H1 (cell line): ENCODE results near the gene TLNRD1. TPM values are rescaled to one million over a fixed set of nuclear protein-coding genes. Genes with fewer than 3 reads are reported as not detected.

Source experiments
- CTCF ChIA-PET: fragments of 300-600 bp; sonication (Branson Sonifier 250); formaldehyde crosslinking; loops from one replicate; lab custom pipeline; 2021; ENCODE audit not compliant: partially characterized antibody; lab: Charles Lee
- POLR2A ChIA-PET: fragments of 300-600 bp; sonication (Branson Sonifier 250); formaldehyde crosslinking; loops from one replicate; lab custom pipeline; 2021; ENCODE audit warnings: inconsistent platforms; ENCODE audit not compliant: partially characterized antibody; lab: Charles Lee
- DNase-seq, 2 experiments: peaks; one replicate each; pipeline versions ENCODE4 v3.0.0 to v3.0.0-alpha.2; 2010 to 2022; ENCODE audit warnings: low spot score in 2 of 2, low read depth in 1 of 2, mixed read lengths in 1 of 2
- FAIRE-seq: peaks from 2 replicates; lab custom pipeline; 2011; peaks lifted over from hg19 to GRCh38; lab: Jason Lieb, UNC
- H2AFZ ChIP-seq: 2 replicates; pipeline ENCODE4 v1.8.1; 2012; ENCODE audit warnings: low read length, inconsistent platforms
- H2AK5ac ChIP-seq: 2 replicates; pipeline ENCODE4 v1.6.1; 2013; ENCODE audit warnings: low read depth, low read length
- H2BK120ac ChIP-seq: replicated peaks from 2 replicates; pipeline ENCODE3; 2013; ENCODE audit warnings: low read depth, low read length, inconsistent platforms
- H2BK12ac ChIP-seq: 2 replicates; pipeline ENCODE4 v1.6.1; 2013; ENCODE audit warnings: low read depth, low read length
- H2BK15ac ChIP-seq: 2 replicates; pipeline ENCODE4 v1.6.1; 2013; ENCODE audit warnings: low read length
- H2BK20ac ChIP-seq: 2 replicates; pipeline ENCODE4 v1.6.1; 2013; ENCODE audit warnings: low read length
- H2BK5ac ChIP-seq: 2 replicates; pipeline ENCODE4 v1.6.1; 2013; ENCODE audit warnings: low read depth, low read length
- H3K14ac ChIP-seq: 2 replicates; pipeline ENCODE4 v1.6.1; 2013; ENCODE audit warnings: inconsistent platforms; ENCODE audit not compliant: insufficient read length
- H3K18ac ChIP-seq: 2 replicates; pipeline ENCODE4 v1.6.1; 2013; ENCODE audit warnings: low read length; ENCODE audit errors: extremely low read depth
- H3K23ac ChIP-seq: 2 replicates; pipeline ENCODE4 v1.6.1; 2013; ENCODE audit warnings: inconsistent platforms; ENCODE audit not compliant: insufficient read length
- H3K23me2 ChIP-seq: 2 replicates; pipeline ENCODE4 v1.6.1; 2013; ENCODE audit warnings: low read depth, low read length
- H3K27ac ChIP-seq: 2 replicates; pipeline ENCODE4 v1.6.1; 2011; ENCODE audit warnings: low read depth, low read length, inconsistent platforms
- H3K27me3 ChIP-seq, 4 experiments: replicated peaks in 1 of 4; 1 replicate in 1 of 4; 2 replicates in 3 of 4; pipeline versions ENCODE4 v1.6.1 to v1.8.1; 2011 to 2013; ENCODE audit warnings: low read length in 3 of 4, mild to moderate bottlenecking in 3 of 4, inconsistent platforms in 2 of 4, mixed read lengths in 2 of 4, moderate library complexity in 1 of 4; ENCODE audit not compliant: control insufficient read depth in 3 of 4, insufficient read depth in 3 of 4; ENCODE audit errors: extremely low read depth in 1 of 4
- H3K36me3 ChIP-seq, 4 experiments: 2 replicates each; pipeline versions ENCODE4 v1.6.1 to v1.8.1; 2011 to 2013; ENCODE audit warnings: mild to moderate bottlenecking in 4 of 4, low read length in 3 of 4, moderate library complexity in 2 of 4, control low read depth in 1 of 4, inconsistent platforms in 1 of 4; ENCODE audit not compliant: insufficient read depth in 4 of 4, control insufficient read depth in 2 of 4
- H3K4ac ChIP-seq: replicated peaks from 2 replicates; pipeline ENCODE3; 2013; ENCODE audit warnings: low read length, low read depth, mixed read lengths, inconsistent platforms; ENCODE audit not compliant: insufficient read length
- H3K4me1 ChIP-seq, 4 experiments: replicated peaks in 1 of 4; 1 replicate in 1 of 4; 2 replicates in 3 of 4; pipeline versions ENCODE4 v1.6.1 to v1.8.1; 2011 to 2013; ENCODE audit warnings: low read length in 3 of 4, inconsistent platforms in 2 of 4, mixed read lengths in 1 of 4; ENCODE audit not compliant: insufficient read depth in 4 of 4, control insufficient read depth in 3 of 4
- H3K4me2 ChIP-seq, 2 experiments: 2 replicates each; pipeline versions ENCODE4 v1.6.1 to v1.8.1; 2011 to 2013; ENCODE audit warnings: low read depth in 2 of 2, low read length in 2 of 2, control low read depth in 1 of 2, inconsistent platforms in 1 of 2, mild to moderate bottlenecking in 1 of 2; ENCODE audit not compliant: insufficient read depth in 1 of 2
- H3K4me3 ChIP-seq, 4 experiments: fragments of 200-600, 300-600 bp in 1 of 4; sonication (generic), shearing (Covaris generic), sonication (Bioruptor Twin) in 1 of 4; 2 replicates each; pipeline versions ENCODE4 v1.5.1 to v1.8.1; 2011 to 2016; ENCODE audit warnings: low read length in 4 of 4, low read depth in 3 of 4, control low read depth in 2 of 4, inconsistent platforms in 2 of 4, mild to moderate bottlenecking in 2 of 4, mixed read lengths in 1 of 4, moderate library complexity in 1 of 4; ENCODE audit not compliant: insufficient read depth in 2 of 4; ENCODE audit errors: extremely low read depth in 1 of 4
- H3K56ac ChIP-seq: replicated peaks from 2 replicates; pipeline ENCODE3; 2013; ENCODE audit warnings: low read depth, mild to moderate bottlenecking, mixed read lengths, low read length, inconsistent platforms; ENCODE audit not compliant: insufficient read length
- H3K79me1 ChIP-seq: 2 replicates; pipeline ENCODE4 v1.6.1; 2013; ENCODE audit warnings: low read depth, low read length, control low read depth
- H3K79me2 ChIP-seq, 2 experiments: 2 replicates each; pipeline versions ENCODE4 v1.6.1 to v1.8.1; 2012 to 2013; ENCODE audit warnings: low read length in 2 of 2, mild to moderate bottlenecking in 2 of 2, inconsistent platforms in 1 of 2; ENCODE audit not compliant: insufficient read depth in 2 of 2, control insufficient read depth in 1 of 2
- H3K9ac ChIP-seq, 4 experiments: replicated peaks in 1 of 4; 1 replicate in 1 of 4; 2 replicates in 3 of 4; pipeline versions ENCODE4 v1.6.1 to v1.8.1; 2011 to 2013; ENCODE audit warnings: low read depth in 3 of 4, low read length in 3 of 4, control low read depth in 2 of 4, mild to moderate bottlenecking in 2 of 4, moderate library complexity in 2 of 4, inconsistent platforms in 1 of 4; ENCODE audit errors: extremely low read depth in 1 of 4
- H3K9me3 ChIP-seq, 2 experiments: 2 replicates each; pipeline versions ENCODE4 v1.6.1 to v1.8.1; 2012 to 2013; ENCODE audit warnings: mild to moderate bottlenecking in 2 of 2, moderate library complexity in 2 of 2, control low read depth in 1 of 2, inconsistent platforms in 1 of 2, low read depth in 1 of 2, low read length in 1 of 2, mixed read lengths in 1 of 2; ENCODE audit not compliant: insufficient read depth in 2 of 2
- H4K20me1 ChIP-seq, 2 experiments: replicated peaks in 1 of 2; 2 replicates each; pipeline versions ENCODE3 to v1.8.1; 2011 to 2013; ENCODE audit warnings: inconsistent platforms in 2 of 2, low read length in 2 of 2, mild to moderate bottlenecking in 1 of 2; ENCODE audit not compliant: insufficient read depth in 2 of 2, control insufficient read depth in 1 of 2
- H4K5ac ChIP-seq: 2 replicates; pipeline ENCODE4 v1.6.1; 2013; ENCODE audit warnings: low read length, low read depth, mixed read lengths, inconsistent platforms; ENCODE audit not compliant: insufficient read length
- H4K8ac ChIP-seq: 2 replicates; pipeline ENCODE4 v1.8.0; 2013; ENCODE audit warnings: mild to moderate bottlenecking, moderate library complexity, low read length, inconsistent platforms; ENCODE audit not compliant: insufficient read depth; ENCODE audit errors: extremely low read depth
- H4K91ac ChIP-seq: replicated peaks from 2 replicates; pipeline ENCODE3; 2013; ENCODE audit warnings: low read length, mixed read lengths, inconsistent platforms; ENCODE audit not compliant: insufficient read length
- BACH1 ChIP-seq: IDR thresholded peaks from 2 replicates; pipeline ENCODE4 v1.6.1; 2012; ENCODE audit warnings: low read length, improper control_type of control experiment
- E2F6 ChIP-seq: IDR thresholded peaks from 2 replicates; pipeline ENCODE4 v1.6.1; 2012; ENCODE audit warnings: inconsistent platforms
- EZH2 ChIP-seq: fragments of 200-600 bp; sonication (generic); IDR thresholded peaks from 2 replicates; pipeline ENCODE4 v1.7.1; 2012; ENCODE audit warnings: low read depth, mild to moderate bottlenecking, moderate library complexity, low read length, inconsistent platforms; ENCODE audit not compliant: severe bottlenecking
- GTF2F1 ChIP-seq: IDR thresholded peaks from 2 replicates; pipeline ENCODE4 v1.6.1; 2012; ENCODE audit warnings: low read depth, low read length, improper control_type of control experiment, borderline replicate concordance
- POLR2AphosphoS5 ChIP-seq: IDR thresholded peaks from 2 replicates; pipeline ENCODE4 v1.6.1; 2011; ENCODE audit warnings: low read depth, low read length
- RBBP5 ChIP-seq: IDR thresholded peaks from 2 replicates; pipeline ENCODE4 v1.7.1; 2012; ENCODE audit warnings: low read depth, mild to moderate bottlenecking, inconsistent platforms, low read length, moderate library complexity, borderline replicate concordance
- TAF1 ChIP-seq: IDR thresholded peaks from 2 replicates; pipeline ENCODE4 v1.6.1; 2011; ENCODE audit warnings: mild to moderate bottlenecking, low read depth, low read length
- polyA plus RNA-seq, 7 experiments: library from polyadenylated mRNA; depleted of rRNA in 3 of 7; stranded (reverse) in 5 of 7; unstranded in 2 of 7; fragments of >200 nt in 5 of 7; fragments of 200-250 nt in 2 of 7; gene quantifications; 1 replicate in 5 of 7; 2 replicates in 1 of 7; 4 replicates in 1 of 7; pipeline versions ENCODE4 v1.2.1 to v1.2.3, GENCODE V29; 2011 to 2013; ENCODE audit warnings: missing spikeins in 2 of 7, mixed read lengths in 2 of 7
- total RNA-seq: library from RNA; stranded (reverse); fragmentation: NEBNext Ultra II Directional; extraction: Animal tissue kit (Norgen Biotek cat#: 25700); gene quantifications from 2 replicates; pipeline ENCODE4 v1.2.1, GENCODE V29; 2021

The TLNRD1 gene
- total and polyA plus RNA-seq, 2 of the 8 experiments (the other 6 are each of a cell fraction or from before 2014, with no cell fraction given): 12.2 to 20.5 TPM

GRCh38 chr15:81050259-81050658 lies 49.5 kb downstream of the TLNRD1 start:
- Histone ChIP-seq H2AFZ (no peak overlapping the region), H4K20me1 (no peaks in the 10 kb centered on the region), H3K23ac (no peak overlapping the region), H3K4me1 (no peaks in the 10 kb centered on the region), H3K27ac (no peak overlapping the region), H2BK15ac (no peak overlapping the region), H3K9ac (no peak overlapping the region), H3K14ac (no peak overlapping the region), H2AK5ac (no peak overlapping the region), H4K5ac (no peak overlapping the region), H2BK20ac (no peak overlapping the region), H2BK120ac (no peak overlapping the region), H2BK5ac (no peak overlapping the region), H3K4me3 (no peak overlapping the region), H4K8ac (no peak overlapping the region), H3K79me1 (no peaks in the 10 kb centered on the region), H3K9me3 (no peaks in the 10 kb centered on the region), H3K79me2 (no peaks in the 10 kb centered on the region), H3K36me3 (no peaks in the 10 kb centered on the region), H3K56ac (no peak overlapping the region), H3K4ac (no peak overlapping the region), H3K23me2 (no peaks in the 10 kb centered on the region), H3K27me3 (no peaks in the 10 kb centered on the region), H2BK12ac (no peak overlapping the region), H3K18ac (no peak overlapping the region), H4K91ac (no peak overlapping the region), H3K4me2 (no peak overlapping the region)
- ChIA-PET CTCF (no interaction called here), POLR2A (no interaction called here)
- TF ChIP-seq POLR2AphosphoS5: no peak
- no peak for TF ChIP-seq EZH2
- TF ChIP-seq RBBP5: no peak
- no peak for TF ChIP-seq BACH1
- TF ChIP-seq TAF1: no peak
- no peak for TF ChIP-seq GTF2F1
- no peak for TF ChIP-seq E2F6
- DNase-seq (peak in 1 of 2 experiments; percentile 19), FAIRE-seq (no peak)
